ENCODE results near the gene TRAF2. TPM values are rescaled to one million over a fixed set of nuclear protein-coding genes. Genes with fewer than 3 reads are reported as not detected.

Gene TRAF2
- total and polyA plus RNA-seq, 2 of the 4 experiments (the other 2 are of a cell fraction) = 6.6 to 12.0 TPM

GRCh38 chr9:136916330-136917184, 30.2 kb downstream of the TRAF2 start:
- WGBS, 2 experiments (ENCODE audit: extremely low coverage in 2 of 2, insufficient read length in 1 of 2) = 92% methylated on average over 21 of the region's 32 CpGs; no CpG with 5 or more reads in 1 of the 2 experiments
- no peak overlapping the region for H3K27ac ChIP-seq (ENCODE audit: insufficient read depth, low read length)
- H2BK5ac ChIP-seq (ENCODE audit: low read depth, low read length, poor library complexity, severe bottlenecking) = no peak overlapping the region
- H2BK20ac ChIP-seq (ENCODE audit: low read depth, low read length) = no peak overlapping the region
- H3K4me1 ChIP-seq (ENCODE audit: control insufficient read depth, insufficient read depth, low read length) = no peaks in the 10 kb centered on the region
- peaks cover 34% of the 10 kb centered on the region for H3K36me3 ChIP-seq (ENCODE audit: control insufficient read depth, insufficient read depth, low read length)
- TF ChIP-seq CEBPB (IDR thresholded peaks at IDR 0.05; ENCODE audit: low read depth, low read length) (no peak), RCOR1 (IDR thresholded peaks at IDR 0.05; ENCODE audit: insufficient replicate concordance, low read length) (no peak), SMC3 (IDR thresholded peaks at IDR 0.05; ENCODE audit: low read depth, low read length) (no peak), RAD21 (IDR thresholded peaks at IDR 0.05; ENCODE audit: low read length) (no peak), MAFK (IDR thresholded peaks at IDR 0.05; ENCODE audit: low read depth, low read length) (no peak), POLR2A (IDR thresholded peaks at IDR 0.05; ENCODE audit: low read depth, low read length) (no peak), NFE2L2 (IDR thresholded peaks at IDR 0.05; ENCODE audit: low read depth, low read length) (no peak), MAZ (IDR thresholded peaks at IDR 0.05; ENCODE audit: borderline replicate concordance, low read depth, low read length) (no peak), MXI1 (IDR thresholded peaks at IDR 0.05; ENCODE audit: borderline replicate concordance, low read depth, low read length) (no peak), CHD1 (IDR thresholded peaks at IDR 0.05; ENCODE audit: low read depth, low read length) (no peak)
- H4K91ac ChIP-seq (ENCODE audit: insufficient read depth, low read depth, low read length) = no peak overlapping the region
- intact Hi-C loops (cut with micrococcal nuclease) (no loop called here), dilution Hi-C loops (cut with HindIII; ENCODE audit: low sequenced_read_pairs, unreplicated experiment) (no loop called here), in situ Hi-C loops (cut with MboI; ENCODE audit: low sequenced_read_pairs) (no loop called here)
- H2AFZ ChIP-seq (replicated peaks; ENCODE audit: low read length, poor library complexity) = no peak overlapping the region
- ATAC-seq (ENCODE audit: low read depth) (no peak), DNase-seq (no peak)
- H3K4me3 ChIP-seq (ENCODE audit: insufficient read depth, low read depth, low read length) = no peak overlapping the region
- H3K9me3 ChIP-seq (ENCODE audit: control insufficient read depth, insufficient read depth, low read length) = no peaks in the 10 kb centered on the region
- CTCF ChIA-PET = no interaction called here
- H4K20me1 ChIP-seq (ENCODE audit: insufficient read depth, low read length) = peaks cover 5% of the 10 kb centered on the region
- no peak overlapping the region for H3K4me2 ChIP-seq (ENCODE audit: low read depth, low read length)
- peaks cover 6 to 20% of the 10 kb centered on the region in 2 experiments; a peak in 3 of 4 replicates for H3K79me1 ChIP-seq (ENCODE audit: low read depth in 1 of 2, low read length in 2 of 2)
- H3K56ac ChIP-seq (ENCODE audit: extremely low read depth, insufficient read depth, low read length) = no peak overlapping the region
- no peak overlapping the region for H3K18ac ChIP-seq (ENCODE audit: low read depth, low read length)
- POLR2A ChIA-PET (ENCODE audit: unreplicated experiment) = no interaction called here
- H3K9ac ChIP-seq (ENCODE audit: low read depth, low read length) = no peak overlapping the region
- H3K4ac ChIP-seq (ENCODE audit: low read depth, low read length) = no peak overlapping the region
- no TSS peak for BruUV-seq (replicated peaks)
- H4K5ac ChIP-seq (ENCODE audit: low read depth, low read length) = no peak overlapping the region
- H2BK15ac ChIP-seq (ENCODE audit: low read depth, low read length) = no peak overlapping the region
- no peak overlapping the region for H2BK120ac ChIP-seq (ENCODE audit: low read depth, low read length)
- no peak overlapping the region for H3K23ac ChIP-seq (ENCODE audit: low read depth, low read length)
- H2AK9ac ChIP-seq (replicated peaks; ENCODE audit: low read depth, low read length, poor library complexity) = no peak overlapping the region
- H3K27me3 ChIP-seq (ENCODE audit: control insufficient read depth, insufficient read depth, low read length) = no peaks in the 10 kb centered on the region
- H2AK5ac ChIP-seq (ENCODE audit: low read depth, low read length) = no peak overlapping the region
- no peaks in the 10 kb centered on the region for H3K9me1 ChIP-seq (ENCODE audit: insufficient read depth, low read length)
- H3K14ac ChIP-seq (replicated peaks; ENCODE audit: low read depth, low read length) = no peak overlapping the region
- H4K8ac ChIP-seq (ENCODE audit: low read depth in 2 of 2, low read length in 2 of 2) = no peak overlapping the region
